Erythroblast (primary cell): ENCODE results near the gene PIR.

Experiments used
- GATA1 ChIP-seq: IDR thresholded peaks from 2 replicates; pipeline ENCODE4 v1.6.1; 2011; ENCODE audit warnings: low read depth, mild to moderate bottlenecking, control low read depth, low read length, moderate library complexity
- POLR2A ChIP-seq: IDR thresholded peaks from 2 replicates; pipeline ENCODE4 v1.6.1; 2011; ENCODE audit warnings: mild to moderate bottlenecking, low read length

DNA sequence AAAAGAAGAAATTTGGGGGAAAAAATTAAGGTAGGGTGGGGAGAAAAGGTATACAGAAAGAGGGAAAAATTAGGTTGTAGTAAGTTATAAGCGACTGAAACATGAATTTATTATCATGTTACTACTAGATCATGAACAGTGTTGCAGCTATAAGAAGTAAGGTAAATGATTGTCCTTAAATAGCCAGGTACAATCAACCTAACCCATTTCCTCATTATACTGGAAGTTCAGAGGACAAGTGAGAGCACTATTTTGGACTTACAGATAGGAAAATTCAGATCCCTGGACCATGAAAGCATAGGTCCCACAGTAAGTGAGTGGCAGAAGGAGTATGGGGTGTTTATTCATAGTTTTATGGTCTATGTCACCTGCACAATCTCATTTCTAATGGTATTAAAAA lies 23.5 kb downstream of the PIR start:
- no peak for TF ChIP-seq POLR2A
- TF ChIP-seq GATA1: no peak
